GM19238 (cell line): ENCODE results near the gene ACSL1.

Experiments used
- DNase-seq: peaks from one replicate; pipeline ENCODE4 v3.0.0; 2011; ENCODE audit warnings: low spot score; ENCODE audit not compliant: insufficient read length

The ACSL1 gene, protein sequence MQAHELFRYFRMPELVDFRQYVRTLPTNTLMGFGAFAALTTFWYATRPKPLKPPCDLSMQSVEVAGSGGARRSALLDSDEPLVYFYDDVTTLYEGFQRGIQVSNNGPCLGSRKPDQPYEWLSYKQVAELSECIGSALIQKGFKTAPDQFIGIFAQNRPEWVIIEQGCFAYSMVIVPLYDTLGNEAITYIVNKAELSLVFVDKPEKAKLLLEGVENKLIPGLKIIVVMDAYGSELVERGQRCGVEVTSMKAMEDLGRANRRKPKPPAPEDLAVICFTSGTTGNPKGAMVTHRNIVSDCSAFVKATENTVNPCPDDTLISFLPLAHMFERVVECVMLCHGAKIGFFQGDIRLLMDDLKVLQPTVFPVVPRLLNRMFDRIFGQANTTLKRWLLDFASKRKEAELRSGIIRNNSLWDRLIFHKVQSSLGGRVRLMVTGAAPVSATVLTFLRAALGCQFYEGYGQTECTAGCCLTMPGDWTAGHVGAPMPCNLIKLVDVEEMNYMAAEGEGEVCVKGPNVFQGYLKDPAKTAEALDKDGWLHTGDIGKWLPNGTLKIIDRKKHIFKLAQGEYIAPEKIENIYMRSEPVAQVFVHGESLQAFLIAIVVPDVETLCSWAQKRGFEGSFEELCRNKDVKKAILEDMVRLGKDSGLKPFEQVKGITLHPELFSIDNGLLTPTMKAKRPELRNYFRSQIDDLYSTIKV

DNA sequence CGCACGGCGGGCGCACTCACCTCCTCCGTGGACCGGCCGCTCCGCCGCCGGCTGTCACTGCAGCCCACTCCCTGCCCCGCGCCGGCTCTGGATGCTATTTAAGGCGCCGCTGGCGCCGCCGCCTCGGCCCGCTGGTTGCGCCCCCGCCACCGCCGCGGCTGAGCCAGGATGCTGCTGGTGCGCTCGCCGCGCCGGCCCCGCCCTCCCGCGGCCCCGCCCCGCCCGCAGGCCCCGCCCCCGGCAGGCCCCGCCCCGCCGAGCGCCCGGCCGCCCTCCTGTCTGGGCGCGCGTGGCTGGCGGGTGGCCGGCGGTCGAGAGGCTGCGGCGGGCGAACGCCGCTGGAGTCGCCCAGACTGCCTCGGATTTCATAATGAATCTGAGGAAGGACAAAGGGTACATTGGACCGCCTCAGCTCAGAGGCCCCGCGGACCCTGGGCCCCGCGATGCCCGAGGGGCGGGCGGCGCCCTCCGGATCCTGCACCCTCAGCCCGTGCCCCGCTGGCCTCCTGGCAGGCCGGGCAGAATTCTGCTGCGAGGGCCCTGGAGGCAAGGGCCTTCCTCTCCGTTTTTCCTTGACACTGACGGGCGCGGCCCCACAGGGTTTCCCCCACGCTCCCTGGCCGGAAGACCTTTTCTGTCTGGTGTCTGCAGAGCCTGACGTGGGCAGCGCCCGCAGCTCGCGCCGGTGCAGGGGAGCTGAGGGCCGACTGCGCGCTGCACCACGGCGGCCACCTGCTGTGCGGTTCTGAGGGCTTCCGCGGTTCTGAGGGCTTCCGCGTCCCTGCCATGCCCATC lies at the start of gene ACSL1:
Gene ACSL1 (minus strand): TSS at position 73 of the 795 bp plus-strand sequence. CDS start 22,454 bp downstream, outside the sequence.
- peak; percentile 90 for DNase-seq

DNA sequence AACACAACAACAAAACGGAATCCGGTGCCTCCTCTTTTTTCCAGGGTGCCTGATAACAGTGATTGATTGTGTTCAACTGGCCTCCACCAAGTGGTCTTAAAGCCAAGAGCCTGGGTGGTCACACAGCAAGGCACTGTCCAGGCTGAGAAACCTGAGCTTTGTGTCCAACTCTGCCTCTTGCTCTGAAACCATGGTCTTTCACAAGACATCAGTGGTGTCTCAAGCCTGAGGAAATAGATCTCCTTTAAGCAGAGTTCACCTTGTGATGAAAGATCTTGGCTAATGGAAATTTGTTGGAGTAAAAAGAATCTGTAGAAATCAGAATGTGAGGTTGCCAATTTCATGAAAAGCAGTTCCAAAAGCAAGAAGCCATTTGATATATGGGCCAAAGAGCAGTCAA lies 47.3 kb upstream of the ACSL1 start:
- no peak for DNase-seq

DNA sequence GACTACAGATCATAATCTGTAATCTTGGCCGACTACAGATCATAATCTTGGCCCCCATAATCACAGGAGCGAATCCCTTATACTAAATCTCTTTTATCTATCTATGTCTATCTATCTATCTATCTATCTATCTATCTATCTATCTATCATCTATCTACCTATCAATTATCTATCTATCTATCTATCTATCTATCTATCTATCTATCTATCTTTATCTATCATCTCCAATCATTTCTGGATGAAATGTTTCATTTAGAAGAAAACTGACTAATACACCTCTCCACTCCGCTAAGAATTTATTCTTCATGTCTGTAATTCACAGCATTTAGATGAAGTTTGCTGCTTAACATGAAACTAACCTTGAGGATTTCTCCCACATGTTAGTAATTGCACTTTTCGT lies 45.0 kb upstream of the ACSL1 start:
- DNase-seq: no peak

DNA sequence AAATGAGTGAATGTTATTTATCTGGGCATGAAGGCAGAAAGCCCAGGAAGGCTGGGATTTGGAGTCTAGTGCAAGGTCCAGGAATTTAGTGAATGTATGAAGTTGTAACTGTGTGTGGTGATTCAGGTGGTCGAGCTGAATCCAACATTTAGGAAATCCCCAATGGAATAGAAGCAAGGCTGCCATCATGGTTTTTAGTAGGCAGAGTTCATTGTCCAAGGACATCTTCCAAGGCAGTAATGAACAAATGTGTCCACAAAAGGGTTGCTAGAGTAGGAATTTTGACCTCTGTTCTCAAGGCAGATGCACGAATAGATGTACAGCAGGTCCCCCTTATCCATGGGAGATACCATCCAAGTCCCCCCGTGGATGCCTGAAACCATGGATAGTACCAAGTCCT lies 42.9 kb upstream of the ACSL1 start:
- DNase-seq: no peak

DNA sequence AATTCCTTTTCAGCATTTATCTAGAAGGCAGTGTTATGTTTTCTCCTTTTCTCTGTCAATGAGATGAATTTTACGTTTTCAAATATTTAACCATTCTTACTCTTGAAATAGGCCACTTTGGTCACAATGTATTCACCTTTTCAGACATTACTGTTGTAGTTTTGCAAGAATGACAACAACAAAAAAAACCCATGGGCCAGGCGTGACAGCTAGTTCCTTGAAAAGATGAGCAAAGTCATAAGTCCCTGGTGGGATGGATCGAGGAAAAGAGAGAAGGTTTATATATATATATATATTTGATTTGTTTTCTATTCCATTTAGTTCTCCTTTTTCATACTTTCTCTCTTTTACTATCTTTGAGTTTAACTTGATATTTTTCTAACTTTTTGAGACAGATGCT lies 38.1 kb upstream of the ACSL1 start:
- no peak for DNase-seq

DNA sequence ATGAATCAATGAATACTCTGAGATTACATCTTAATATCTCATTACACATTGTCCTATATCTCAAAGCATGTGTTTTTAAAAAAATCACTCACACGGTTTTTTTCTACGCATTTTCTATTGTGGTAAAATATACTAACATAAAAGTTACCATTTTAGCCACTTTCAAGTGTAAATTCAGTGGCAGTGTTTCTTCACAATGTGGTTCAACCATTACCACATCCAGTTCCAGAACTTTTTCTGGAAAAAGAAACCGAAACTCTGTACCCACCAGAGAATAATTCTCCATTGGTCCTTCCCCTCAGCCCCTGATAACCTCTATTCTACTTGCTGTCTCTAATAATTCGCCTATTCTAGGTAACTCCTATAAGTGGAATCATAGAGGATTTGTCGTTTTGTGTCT lies 35.3 kb upstream of the ACSL1 start:
- DNase-seq: no peak

DNA sequence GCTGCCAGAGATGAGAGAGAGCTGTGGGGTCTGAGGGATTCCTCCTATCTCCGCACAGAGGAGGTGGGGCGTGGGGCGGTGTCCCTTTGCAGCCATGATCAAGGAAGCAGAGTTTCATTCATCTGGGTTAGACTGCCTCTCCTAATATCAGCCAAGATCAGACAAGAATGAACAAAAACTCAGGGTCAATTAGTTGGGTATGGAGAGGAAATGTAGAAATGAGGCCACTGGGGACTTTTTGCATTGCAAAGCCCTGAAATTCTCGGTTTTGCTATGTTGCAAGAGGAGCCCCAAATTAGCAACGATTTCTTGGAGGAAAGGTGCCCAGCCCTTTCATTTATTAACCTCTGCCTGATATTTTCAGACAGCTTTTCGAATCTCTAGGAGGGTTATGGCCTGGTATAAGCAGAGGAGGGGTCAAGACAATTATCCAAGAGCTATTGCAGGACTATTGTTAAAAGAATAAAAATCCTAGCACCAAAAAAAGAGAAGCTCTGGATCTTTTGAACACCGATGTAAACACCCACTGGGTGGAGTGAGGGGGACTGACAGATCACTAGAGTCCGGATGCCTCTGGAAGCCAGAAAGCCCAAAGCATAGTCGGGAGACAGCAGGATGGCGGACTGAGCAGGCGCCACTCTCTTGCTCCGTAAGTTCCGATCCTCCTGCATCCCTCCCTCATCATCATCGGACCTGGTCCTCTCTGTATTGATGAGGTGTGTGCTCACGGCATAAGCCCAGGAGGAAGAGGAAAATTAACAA lies 34.4 kb upstream of the ACSL1 start:
- DNase-seq: no peak

DNA sequence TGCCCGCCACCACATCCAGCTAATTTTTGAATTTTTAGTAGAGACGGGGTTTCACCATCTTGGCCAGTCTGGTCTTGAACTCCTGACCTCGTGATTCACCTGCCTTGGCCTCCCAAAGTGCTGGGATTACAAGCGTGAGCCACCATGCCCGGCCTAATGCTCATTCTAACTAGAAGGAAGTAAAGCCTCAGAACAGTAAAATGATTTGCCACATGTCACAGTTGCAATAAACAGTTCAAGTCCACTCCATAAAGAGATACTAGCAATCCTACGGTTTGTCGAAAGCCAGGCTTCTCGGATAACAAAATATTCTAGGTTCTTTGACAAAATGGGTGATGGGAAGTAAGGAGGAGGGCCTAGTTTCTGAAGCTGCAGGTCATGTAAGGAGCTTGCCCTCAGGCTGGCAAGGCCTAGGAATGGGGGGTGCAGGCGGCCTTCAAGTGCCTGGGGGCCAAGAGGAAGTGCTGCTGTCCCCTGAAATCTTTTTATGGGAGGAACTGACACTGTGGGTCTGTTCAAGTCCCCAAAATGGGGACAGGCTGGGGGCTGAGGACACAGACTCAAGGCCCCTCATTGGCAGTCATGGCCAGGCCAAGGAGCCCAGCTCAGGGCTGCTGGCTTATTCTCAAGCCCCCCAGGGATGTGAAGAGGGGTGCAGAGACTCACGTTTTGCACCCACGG lies 31.8 kb upstream of the ACSL1 start:
- no peak for DNase-seq

DNA sequence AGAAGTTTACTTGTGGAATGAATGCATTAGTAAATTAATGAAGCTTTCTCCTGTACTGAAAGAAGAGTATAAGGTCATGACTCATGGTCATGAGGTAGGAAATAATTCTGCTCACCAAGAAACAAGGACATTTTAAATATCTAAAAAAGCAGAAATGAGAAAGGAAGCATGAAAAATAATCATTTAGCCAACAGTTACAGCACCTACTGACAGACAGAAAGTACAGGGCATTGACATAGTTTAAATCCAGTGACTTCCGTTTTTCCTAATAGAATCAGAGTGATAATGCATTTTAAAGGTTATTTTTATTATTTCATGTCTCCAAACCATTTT lies 30.5 kb upstream of the ACSL1 start:
- no peak for DNase-seq

DNA sequence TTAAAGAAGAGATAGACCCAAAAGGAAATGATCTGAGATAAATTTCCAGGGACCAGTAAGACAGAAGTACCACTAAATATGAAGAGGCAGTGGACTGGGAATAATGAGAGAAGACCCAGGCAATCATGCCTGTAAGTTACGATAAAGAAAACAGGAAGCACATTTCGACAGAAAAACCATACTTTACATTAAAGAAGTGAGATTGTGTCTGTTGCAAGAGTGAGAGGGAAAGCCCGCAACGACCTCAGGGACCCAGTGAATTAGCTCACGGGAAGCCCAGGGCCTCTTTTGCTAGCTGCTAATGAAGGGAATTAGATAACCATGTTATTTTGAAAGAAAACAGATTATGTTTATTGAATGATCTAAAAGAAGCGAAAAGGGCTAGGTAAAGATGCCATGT lies 28.9 kb upstream of the ACSL1 start:
- no peak for DNase-seq

DNA sequence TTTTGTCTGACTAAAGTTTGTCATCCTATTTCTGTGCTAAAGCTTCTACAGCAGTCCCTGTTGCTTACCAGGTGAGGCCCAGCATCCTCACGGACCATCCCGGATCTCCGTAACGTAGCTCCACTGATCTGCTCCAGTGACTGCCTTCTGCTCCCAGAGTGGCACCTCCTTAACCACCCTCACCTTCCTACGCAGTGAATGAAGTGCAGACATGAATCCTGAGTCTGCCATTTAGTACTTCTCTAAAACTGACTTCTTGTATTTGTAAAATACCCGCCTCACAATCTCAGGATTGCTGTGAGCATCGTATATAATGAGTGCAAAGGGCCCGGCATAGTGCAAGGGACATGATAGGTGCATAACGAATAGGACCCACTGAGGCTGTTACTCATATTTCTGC lies 27.7 kb upstream of the ACSL1 start:
- no peak for DNase-seq

DNA sequence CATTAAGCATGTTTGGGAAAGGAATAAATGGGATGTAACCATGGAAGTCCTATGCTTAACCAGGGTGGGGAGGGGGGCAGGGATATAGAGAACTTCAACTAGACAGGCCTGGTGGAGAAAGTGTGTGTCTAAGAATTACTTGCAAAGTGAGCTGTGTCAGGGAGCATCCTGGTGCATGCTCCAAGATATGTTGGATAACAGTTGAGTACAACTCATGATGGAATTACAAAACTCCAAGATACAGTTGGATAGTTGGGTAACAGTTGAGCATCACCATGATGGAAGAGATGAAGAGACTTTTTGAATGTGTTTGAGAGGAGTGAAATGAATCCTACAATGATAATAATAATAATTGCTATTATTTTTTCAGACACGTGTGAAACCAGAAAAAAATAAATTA lies 26.1 kb upstream of the ACSL1 start:
- no peak for DNase-seq

DNA sequence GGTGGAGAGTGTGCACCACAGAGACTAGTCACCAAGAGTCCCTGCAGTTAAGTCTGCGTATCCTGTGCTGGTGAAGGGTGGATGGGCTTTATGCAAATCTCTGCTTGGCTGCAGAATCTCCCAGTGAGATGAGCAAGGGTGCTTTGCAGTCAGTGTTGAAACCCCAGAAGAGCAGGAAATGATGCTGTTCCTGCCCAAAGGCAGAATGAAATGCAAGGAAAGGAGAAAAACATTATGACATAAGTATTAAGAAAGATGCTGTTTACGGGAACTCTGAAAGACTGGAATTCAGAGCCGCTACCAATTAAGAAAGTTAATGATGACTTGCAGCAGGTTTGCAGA lies 25.4 kb upstream of the ACSL1 start:
- DNase-seq: peak; percentile 50

DNA sequence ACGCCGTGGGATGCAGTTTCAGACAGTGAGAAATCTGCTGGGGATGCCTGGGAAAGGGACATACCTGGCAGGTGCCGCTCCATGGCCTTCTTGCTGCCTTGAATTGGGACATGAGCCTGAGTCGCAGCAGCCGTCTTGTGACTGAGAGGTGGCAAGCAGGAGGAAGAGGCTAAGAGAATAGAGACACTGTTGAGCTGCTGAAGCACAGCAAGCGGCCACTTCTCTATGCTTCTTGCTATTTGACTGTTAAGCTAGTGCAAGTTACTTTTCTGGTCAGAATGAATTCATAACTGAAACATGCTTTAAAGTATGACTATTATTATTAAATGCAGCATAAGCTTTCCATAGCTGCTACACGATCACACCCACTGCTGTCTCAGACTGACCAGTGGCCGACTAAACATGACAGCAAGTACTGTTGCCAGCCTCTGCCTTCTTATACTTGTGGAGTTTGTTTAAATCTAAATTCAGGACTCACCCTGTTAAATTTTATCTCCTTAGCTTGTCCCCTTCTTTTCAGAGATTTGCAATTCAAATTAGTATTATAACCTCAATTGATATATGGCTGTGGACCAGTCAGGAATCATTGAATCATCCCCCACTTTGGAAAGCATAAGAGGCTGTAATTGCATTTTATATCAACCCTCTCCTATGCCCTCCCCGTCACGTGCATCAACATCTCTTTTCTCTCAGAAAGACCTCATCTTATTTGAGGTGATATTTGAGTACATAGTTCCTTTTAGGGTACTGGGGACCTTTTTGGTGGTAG lies 24.8 kb upstream of the ACSL1 start:
- no peak for DNase-seq

DNA sequence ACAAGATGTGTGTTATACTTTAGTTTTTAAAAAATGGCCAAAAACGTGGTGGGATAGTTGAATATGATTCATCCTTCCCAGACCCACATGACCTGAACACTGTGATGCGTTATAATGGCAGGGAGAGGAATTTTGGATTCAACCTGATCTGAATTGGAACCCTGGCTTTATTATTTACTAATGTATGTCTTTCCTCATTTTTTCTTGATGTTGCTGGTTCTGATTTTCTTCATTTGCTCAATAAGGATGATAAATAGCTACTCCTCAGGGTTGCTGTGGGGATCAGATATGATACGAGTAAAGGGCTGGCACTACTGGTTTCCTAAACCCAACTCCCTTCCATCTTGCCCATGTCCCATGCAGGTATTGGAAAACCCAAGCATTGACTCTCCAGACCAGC lies 24.2 kb upstream of the ACSL1 start:
- DNase-seq: no peak

DNA sequence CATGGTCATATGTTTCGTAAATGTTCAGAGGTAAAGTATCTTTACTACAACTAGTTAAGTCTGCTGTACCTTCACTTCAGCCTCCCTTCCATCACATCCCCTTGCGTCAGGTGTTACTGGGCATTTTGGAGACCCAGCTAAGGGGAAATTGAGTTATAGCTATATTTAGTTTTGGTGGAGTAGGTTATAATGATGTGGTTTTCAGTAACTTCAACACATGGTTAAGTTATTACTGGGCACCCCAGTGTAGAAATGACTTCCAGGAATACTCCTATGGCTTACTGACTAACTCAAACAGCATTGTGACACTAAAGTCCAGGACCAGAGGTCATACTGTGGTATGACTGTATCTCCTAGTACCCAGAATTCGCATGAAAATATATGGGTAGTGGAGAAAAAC lies 23.4 kb upstream of the ACSL1 start:
- no peak for DNase-seq

DNA sequence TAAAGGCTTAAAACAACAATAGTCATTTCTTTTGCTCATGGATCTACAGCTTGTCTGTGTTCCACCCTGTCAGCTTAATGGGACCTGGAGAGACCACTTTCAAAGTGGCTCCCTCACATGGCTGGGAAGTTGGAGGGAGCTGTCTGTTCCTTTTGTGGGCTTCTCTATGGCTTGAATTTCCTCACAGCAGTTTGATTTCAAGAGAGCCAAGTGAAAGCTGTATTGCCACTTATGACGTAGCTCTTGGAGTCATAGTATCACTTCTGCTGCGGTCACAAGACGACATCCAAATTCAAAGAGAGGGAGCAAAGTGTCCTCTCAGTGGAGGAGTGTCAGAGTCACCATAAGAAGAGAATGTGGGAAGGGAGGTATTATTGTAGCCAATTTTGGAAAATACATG lies 22.7 kb upstream of the ACSL1 start:
- no peak for DNase-seq

DNA sequence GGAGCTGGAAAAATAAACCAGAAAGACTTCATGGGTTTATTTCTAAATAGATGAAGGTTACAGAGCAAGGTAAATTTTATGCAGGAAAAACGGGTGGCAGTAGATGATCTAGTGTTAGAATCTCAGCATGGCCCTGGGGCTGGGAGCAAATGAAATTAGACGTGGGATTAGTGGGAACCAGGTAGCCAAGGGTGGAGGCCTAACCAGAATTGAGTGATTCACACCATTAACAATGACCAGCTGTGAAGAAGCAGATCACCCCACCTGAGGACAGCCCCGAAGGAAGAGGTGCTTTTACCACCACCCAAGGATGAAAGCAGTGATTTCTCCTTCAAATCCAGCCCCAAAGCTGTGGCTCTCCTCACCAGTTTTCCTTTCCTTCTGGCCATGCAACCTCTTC lies 20.8 kb upstream of the ACSL1 start:
- no peak for DNase-seq

DNA sequence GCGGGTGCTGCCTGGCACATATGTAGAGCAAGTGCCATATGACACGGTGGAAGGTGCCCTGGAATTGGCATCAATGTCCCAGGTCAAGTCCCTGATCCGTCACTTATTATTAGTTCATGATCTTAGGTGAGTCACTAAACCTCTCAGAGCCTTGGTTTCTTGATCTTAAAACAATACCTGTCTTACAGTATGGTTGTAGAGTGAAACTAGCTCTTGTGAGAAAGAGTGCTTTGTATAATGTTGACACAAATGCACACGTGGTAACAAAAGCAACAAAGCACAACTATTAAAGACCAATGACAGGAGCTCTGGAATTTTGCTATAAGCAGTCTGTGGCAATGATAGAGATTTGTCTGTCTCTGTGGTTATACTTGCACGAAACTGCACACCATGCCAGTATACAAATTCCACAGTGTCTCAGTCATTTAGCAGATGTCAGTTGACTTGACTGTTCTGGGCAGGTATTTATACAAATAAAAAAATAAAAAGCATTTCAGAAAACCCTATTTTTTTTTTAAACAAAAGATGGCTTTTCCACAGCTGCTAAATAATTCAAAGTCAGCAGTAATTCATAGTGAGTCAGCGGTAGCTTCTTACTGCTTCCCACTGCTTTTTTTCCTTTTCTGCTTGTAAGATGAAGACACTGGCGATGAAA lies 19.7 kb upstream of the ACSL1 start:
- no peak for DNase-seq

DNA sequence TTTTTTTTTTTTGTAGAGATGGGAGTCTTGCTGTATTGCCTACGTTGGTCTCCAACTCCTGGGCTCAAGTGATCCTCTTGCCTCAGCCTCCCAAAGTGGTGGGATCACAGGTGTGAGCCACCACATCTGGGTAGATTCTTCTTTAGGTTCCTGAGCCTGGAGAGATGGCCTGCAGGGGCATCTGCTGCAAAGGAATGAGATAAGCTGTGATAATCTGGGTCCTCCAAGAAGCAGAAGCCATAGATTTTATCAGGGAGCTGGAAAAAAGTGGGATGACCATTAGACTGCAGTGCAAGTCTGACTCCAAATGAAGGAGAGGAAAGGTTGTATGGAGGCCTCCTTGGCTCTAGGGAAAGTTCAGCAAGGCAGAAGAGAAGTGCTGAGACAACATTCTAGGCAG lies 19.0 kb upstream of the ACSL1 start:
- DNase-seq: no peak
